Ascending aorta (tissue), 2 donors: Measurements from ENCODE around the gene NR1I3. TPM values are rescaled to one million over a fixed set of nuclear protein-coding genes. Genes with fewer than 3 reads are reported as not detected.
"Not testable (repeated sequence)": the region's sequence is repeated elsewhere in the genome, so short reads cannot be mapped to it uniquely, and the experiment has no call there.

ENCODE experiments used
- DNase-seq, 2 donors: peaks; one replicate each; pipeline ENCODE4 v3.0.0-alpha.2; 2019; ENCODE audit warnings: low spot score in 2 of 2
- H3K27ac ChIP-seq, 2 donors: fragments of 200-600 bp; sonication (generic); one replicate each; pipeline ENCODE4 v1.5.1; 2016 to 2017; ENCODE audit warnings: mild to moderate bottlenecking in 1 of 2
- H3K27me3 ChIP-seq: fragments of 200-600 bp; sonication (generic); one replicate; pipeline ENCODE4 v1.5.1; 2017
- H3K36me3 ChIP-seq, 2 donors: fragments of 200-600 bp; sonication (generic); one replicate each; pipeline ENCODE4 v1.5.1; 2016
- H3K4me1 ChIP-seq, 2 donors: fragments of 200-600 bp; sonication (generic); one replicate each; pipeline ENCODE4 v1.5.1; 2016 to 2017; ENCODE audit warnings: mild to moderate bottlenecking in 1 of 2
- H3K4me3 ChIP-seq, 2 donors: fragments of 200-600 bp; sonication (generic); one replicate each; pipeline ENCODE4 v1.5.1; 2016 to 2017; ENCODE audit warnings: mild to moderate bottlenecking in 1 of 2
- H3K9me3 ChIP-seq, 2 donors: fragments of 200-600 bp; sonication (generic); one replicate each; pipeline ENCODE4 v1.5.1; 2016
- intact Hi-C: fragments of 100-400 bp; cut with DNase I; formaldehyde crosslinking; loops from one replicate; pipeline ENCODE4 v1.15.1; 2023
- total RNA-seq: library from RNA; depleted of rRNA; stranded (reverse); fragments of >200 nt; gene quantifications from one replicate; pipeline ENCODE4 v1.1.0, GENCODE V29; 2016
- TF ChIP-seq, protein P1 (sequence below), 3 experiments: fragments of 200-600 bp in 2 of 3; fragments of 450-650 bp in 1 of 3; sonication (generic) in 2 of 3; IDR thresholded peaks; one replicate each; pipeline ENCODE4 v1.5.1; 2016 to 2019; ENCODE audit warnings: antibody characterized with exemption in 3 of 3, mild to moderate bottlenecking in 1 of 3, moderate library complexity in 1 of 3

NR1I3 gene
- total RNA-seq, 1 donor from 2014 or later, result 0.21 TPM

DNA sequence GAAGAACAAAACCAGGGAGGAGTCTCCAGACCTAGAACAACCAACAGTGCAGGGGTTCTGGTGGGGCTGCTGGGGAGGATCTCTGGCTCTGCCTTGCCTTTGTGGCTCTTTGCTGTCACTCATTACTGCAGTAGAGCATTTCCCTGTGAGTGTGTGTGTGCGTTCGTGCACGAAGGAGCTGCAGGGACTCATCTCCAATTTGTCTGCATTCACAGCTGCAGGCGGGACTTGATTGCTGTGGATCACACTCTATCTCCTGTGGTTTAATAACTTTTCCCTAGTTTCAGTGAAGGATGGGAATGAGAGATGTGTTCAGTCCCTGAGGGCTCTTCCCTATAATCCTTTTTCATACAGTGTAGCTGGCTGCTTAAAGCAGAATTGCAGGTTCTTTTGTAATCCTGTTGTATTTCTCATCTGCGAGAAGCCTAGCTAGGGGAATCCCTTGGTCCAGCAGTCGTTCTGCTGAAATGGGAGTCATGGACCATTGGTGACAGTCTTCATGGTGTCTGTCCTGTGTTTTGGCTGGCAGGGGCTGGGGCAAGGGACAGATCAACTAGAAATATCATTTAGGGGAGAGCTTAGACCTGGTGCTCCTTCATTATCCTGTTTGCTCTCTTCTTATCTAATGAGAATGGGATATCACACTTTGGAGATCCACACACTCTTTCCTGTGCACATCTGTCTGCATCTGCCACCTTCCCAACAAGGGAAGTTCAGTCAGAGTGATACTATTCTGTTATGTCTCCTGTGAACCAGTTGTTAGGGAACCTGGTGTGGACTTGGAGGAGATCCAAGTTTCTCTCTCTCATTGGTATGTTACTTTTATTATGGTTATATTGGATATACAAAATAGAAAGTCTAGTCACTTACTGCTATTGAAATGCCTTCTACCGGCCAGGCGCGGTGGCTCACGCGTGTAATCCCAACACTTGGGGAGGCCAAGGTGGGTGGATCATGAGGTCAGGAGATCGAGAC lies 23.5 kb upstream of the NR1I3 start:
- H3K4me1 ChIP-seq, result peaks cover 0 to 5% of the 10 kb centered on the region in 2 donors
- H3K27ac ChIP-seq, result no peak overlapping the region
- no peak for DNase-seq
- H3K27me3 ChIP-seq, result no peaks in the 10 kb centered on the region
- H3K4me3 ChIP-seq, result no peak overlapping the region
- H3K9me3 ChIP-seq, result peaks cover 0 to 5% of the 10 kb centered on the region in 2 donors
- H3K36me3 ChIP-seq, result no peaks in the 10 kb centered on the region
- TF ChIP-seq, protein P1, sequence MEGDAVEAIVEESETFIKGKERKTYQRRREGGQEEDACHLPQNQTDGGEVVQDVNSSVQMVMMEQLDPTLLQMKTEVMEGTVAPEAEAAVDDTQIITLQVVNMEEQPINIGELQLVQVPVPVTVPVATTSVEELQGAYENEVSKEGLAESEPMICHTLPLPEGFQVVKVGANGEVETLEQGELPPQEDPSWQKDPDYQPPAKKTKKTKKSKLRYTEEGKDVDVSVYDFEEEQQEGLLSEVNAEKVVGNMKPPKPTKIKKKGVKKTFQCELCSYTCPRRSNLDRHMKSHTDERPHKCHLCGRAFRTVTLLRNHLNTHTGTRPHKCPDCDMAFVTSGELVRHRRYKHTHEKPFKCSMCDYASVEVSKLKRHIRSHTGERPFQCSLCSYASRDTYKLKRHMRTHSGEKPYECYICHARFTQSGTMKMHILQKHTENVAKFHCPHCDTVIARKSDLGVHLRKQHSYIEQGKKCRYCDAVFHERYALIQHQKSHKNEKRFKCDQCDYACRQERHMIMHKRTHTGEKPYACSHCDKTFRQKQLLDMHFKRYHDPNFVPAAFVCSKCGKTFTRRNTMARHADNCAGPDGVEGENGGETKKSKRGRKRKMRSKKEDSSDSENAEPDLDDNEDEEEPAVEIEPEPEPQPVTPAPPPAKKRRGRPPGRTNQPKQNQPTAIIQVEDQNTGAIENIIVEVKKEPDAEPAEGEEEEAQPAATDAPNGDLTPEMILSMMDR (IDR thresholded peaks at IDR 0.05), result no peak
- intact Hi-C loops, result no loop called here

DNA sequence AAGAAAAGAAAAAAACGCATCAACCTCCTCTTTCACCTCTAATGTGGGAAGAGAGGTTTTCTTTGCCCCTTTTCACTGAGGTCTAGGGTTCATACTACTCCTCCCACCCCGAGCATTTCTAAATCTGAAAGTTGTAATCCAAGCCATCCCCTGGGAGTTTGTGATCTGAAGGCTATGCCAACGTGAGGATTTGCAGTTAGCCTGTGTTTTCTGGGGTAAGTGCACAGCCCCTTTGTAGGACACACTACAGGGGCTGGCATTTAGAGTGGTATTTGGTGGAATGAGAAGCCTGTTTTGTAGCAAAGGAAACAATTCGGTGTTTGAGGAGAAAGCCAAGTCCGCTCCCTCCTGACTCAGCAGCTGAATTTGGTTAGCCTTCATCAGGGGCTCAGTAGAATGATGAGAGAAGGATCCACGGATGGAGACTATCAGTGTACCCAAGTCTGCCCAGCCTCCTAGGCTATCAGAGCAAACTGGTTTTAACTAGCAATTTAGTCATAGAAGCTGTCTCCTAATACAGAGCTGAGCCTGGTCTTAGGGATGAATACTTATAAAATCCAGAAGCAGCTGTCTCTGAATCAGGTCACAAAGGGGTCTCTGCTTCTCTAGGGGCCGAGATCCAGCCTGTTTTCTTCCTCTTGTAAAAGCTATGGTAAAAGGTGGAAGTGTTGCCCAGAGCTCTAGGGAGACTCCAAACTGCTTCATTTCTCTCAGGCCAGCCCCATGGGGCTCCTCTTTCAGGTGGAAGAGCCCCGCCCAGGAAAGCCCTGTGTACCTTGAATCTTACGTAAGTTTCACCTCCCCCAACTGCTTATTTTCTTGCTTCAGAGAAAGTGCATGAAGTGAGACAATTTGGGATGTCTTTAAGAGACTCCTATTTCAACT lies 22.6 kb upstream of the NR1I3 start:
- TF ChIP-seq, protein P1 (IDR thresholded peaks at IDR 0.05), result no peak
- Histone ChIP-seq H3K36me3 (no peaks in the 10 kb centered on the region), H3K27me3 (no peaks in the 10 kb centered on the region), H3K9me3 (peaks cover 0 to 5% of the 10 kb centered on the region in 2 donors), H3K27ac (no peak overlapping the region), H3K4me1 (peaks cover 0 to 5% of the 10 kb centered on the region in 2 donors), H3K4me3 (no peak overlapping the region)
- intact Hi-C loops, result no loop called here
- no peak for DNase-seq

DNA sequence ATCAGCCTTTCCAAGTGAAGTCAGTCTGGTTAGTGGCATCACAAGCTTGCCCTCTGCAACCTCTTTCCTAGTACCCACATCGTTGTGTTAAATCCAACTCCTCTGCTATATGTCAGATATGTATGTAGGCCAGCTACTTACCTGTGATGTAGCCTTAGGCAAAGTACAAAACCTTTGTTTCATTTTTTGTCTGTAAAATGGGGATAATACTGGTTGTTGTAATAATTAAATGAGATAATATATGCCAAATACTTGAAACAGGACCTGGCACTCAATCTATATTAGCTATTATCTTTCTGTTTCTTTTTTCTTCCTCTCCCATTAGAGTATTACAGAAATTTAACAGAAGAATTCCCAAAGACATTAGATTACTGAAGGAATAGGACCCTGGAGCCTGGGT lies 21.8 kb upstream of the NR1I3 start:
- no peak overlapping the region for H3K27ac ChIP-seq

DNA sequence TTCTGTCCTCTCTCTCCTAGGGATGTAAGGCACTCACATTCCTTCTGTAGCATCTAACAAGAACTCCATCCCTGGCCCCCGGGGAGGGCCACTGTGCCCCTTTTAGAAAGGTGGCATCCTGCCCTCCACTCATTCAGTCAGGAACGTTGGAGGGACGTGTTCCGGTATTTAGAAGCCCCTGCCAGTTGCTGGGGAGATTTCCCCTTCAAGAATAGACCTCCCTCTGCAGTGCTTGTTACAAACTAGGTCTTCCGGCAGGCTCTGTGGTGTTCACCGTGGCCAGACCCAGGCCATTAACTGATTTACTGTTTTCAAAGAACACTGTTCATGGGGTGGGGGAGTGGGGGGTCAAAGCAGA lies 21.3 kb upstream of the NR1I3 start:
- Histone ChIP-seq H3K27ac (no peak overlapping the region), H3K9me3 (peaks cover 0 to 5% of the 10 kb centered on the region in 2 donors), H3K4me1 (peaks cover 0 to 5% of the 10 kb centered on the region in 2 donors), H3K36me3 (no peaks in the 10 kb centered on the region), H3K27me3 (no peaks in the 10 kb centered on the region), H3K4me3 (no peak overlapping the region)
- no peak for DNase-seq
- TF ChIP-seq, protein P1 (IDR thresholded peaks at IDR 0.05), result no peak
- intact Hi-C loops, result no loop called here

More for the DNA sequence above, 21.8 kb upstream of the NR1I3 start:
- H3K36me3 ChIP-seq, result no peaks in the 10 kb centered on the region
- TF ChIP-seq, protein P1 (IDR thresholded peaks at IDR 0.05), result no peak
- H3K4me1 ChIP-seq, result peaks cover 0 to 5% of the 10 kb centered on the region in 2 donors
- no peaks in the 10 kb centered on the region for H3K27me3 ChIP-seq
- H3K9me3 ChIP-seq, result peaks cover 0 to 5% of the 10 kb centered on the region in 2 donors
- intact Hi-C loops, result no loop called here
- no peak for DNase-seq
- H3K4me3 ChIP-seq, result no peak overlapping the region

DNA sequence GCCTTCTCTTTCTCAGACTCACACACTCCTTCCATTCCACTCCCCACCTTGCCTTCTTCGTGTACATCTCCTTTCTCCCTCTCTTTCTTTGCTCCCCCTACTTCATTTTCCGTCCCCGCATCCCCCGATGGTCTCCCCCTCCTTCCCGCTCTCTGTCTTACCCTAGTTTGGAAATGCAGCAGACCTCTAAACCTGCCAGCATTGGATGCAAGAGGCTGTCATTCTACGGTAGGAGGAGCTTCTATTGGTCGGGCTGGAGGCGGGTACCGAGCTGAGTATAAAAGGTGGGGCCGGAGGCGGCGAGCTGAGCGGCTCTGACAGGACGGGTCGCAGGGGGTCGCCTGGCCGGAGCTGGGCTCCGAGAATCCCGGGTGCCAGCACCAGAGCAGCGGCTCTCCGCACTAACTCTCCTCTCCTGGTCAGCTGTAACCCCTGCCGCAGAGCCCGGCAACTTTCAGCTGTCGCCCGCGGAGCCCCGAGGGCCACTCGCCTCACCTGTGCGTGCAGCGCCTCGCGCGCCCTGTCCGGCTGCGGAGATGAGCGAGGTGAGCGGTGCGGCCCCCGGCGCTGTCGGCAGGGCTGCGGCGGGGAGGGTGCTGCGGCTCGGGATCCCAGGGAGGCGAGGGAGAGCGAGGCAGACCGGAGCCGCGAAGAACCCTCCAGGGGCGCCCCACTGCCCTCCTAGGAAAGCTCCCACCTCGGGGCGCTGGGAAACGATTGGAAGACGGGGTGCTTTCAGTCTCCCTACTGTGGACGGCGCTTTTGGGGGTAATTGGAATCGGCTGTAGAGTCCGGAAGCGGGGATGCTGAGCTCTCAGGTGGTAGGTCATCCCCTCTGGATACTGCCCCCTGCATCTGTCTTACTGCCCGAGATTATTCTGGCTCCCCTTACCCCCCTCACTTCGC lies 20.7 kb upstream of the NR1I3 start, which contains the start of gene PCP4L1:
Gene PCP4L1, plus strand, starts transcription at position 307 of the 906 bp plus-strand sequence. Its CDS starts 230 bp downstream, at position 537.
- Histone ChIP-seq H3K4me1 (peaks cover 0 to 5% of the 10 kb centered on the region in 2 donors), H3K27me3 (no peaks in the 10 kb centered on the region), H3K9me3 (peaks cover 0 to 5% of the 10 kb centered on the region in 2 donors), H3K4me3 (peak within 1 kb of the TSS; percentile 45 to 51), H3K36me3 (no peaks in the 10 kb centered on the region), H3K27ac (no peak within 1 kb of the TSS)
- intact Hi-C loops, result no loop called here
- TF ChIP-seq, protein P1 (IDR thresholded peaks at IDR 0.05), result no peak
- no peak for DNase-seq

DNA sequence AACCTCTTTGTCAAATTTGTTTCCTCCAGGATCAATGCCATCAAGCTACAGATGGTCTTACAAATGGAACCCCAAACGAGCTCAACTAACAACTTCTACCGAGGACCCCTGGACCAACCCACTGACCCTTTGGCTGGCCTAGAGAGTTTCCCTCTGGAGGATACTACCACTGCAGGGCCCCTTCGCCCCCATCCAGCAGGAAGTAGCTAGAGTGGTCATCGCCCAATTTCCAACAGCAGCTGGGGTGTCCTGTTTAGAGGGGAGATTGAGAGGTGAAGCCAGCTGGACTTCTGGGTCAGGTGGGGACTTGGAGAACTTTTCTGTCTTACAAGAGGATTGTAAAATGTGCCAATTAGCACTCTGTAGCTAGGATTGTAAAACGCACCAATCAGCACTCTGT lies 19.1 kb upstream of the NR1I3 start:
- intact Hi-C loops, H3K4me1 ChIP-seq, DNase-seq, H3K36me3 ChIP-seq, H3K27ac ChIP-seq, H3K4me3 ChIP-seq, H3K27me3 ChIP-seq, H3K9me3 ChIP-seq: not testable (repeated sequence)

DNA sequence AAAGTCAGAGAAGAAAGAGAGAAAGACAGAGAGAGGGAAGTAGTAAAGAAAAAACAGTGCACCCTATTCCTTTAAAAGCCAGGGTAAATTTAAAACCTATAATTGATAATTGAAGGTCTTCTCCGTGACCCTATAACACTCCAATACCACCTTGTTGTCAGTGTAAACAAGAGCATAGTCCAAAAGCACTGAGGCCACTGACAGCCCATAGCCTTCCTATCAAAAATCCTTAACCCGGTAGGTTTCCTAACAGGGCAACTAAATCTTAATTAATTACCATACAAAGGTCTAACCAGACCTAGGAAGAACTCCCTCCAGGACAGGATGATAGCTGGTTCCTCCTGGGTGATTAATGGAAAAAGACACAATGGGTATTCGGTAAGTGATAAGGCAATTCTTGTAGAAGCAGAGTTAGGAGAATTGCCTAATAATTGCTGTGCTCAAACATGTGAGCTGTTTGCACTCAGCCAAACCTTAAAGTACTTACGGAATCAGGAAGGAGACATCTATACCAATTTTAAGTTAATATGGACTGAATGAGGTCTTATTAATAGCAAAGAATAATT lies 18.0 kb upstream of the NR1I3 start:
- DNase-seq, H3K4me3 ChIP-seq, H3K27ac ChIP-seq, H3K9me3 ChIP-seq, H3K36me3 ChIP-seq, H3K4me1 ChIP-seq, intact Hi-C loops, H3K27me3 ChIP-seq: not testable (repeated sequence)
